Fibroblast of skin of back (primary cell): Measurements from ENCODE around the gene BCO2.

Experiments used
- DNase-seq: peaks from one replicate; pipeline ENCODE4 v3.0.0-alpha.2; 2013

The BCO2 gene

DNA sequence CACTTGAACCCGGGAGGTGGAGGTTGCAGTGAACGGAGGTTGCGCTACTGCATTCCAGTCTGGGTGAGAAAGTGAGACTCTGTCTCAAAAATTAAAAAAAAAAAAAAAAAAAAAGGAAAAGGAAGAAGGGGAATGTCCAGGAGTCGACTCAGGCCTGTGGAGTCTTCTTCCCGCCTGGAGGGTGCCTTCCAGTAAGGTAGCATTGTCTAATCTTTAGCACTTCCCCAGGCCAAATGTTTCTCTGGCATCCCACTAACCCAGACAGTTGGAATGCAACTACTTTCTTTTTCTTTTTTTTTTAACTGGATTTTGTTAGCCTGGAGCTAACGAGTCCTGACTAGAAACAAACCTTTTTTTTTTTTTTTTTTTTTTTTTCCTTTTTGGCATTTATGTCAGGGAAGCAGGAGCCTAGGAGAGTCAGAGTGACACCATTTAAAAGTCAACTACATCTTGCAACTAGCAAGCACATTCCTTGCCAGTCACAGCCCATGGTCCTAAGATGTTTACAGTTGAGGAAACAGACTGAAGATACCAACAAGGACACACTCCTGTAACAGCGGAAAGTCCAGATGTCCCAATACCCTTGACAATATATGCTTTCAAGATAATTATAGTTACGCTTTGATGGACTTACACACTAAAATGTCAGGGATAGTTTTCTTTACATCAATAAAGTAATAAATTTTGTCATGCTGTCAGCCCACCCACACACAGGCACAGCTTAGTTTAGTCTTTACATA is 74.7 kb downstream of the BCO2 start:
- no peak for DNase-seq

DNA sequence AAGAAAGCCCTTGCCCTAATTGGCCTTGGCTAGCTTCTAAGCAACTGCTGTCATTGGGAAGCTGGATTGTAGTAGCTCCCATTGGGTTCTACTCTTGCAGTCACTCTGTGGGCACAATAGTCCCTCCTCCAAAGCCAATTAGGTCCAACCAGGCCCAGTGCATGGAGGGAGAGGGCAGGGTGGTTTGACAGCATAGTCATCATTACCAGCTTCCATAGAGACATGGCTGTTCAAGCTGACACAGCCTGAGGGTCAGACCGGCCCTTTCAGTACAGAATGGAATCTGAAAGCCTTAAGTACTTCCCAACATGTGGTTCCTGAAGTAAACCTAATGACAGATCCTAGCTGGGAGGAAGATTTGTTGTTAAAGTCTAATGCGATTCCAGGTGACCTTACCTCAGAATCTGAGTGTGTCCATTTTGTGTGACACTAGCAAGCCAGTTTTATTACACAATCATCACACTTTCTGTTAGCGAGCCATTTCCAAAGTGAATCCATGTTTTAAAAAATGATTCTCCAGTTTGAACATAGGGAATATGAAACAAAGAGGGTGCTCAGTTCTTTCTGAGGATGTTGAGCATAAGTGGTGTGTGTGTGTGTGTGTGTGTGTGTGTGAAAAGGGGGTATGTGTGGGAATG is 78.4 kb downstream of the BCO2 start:
- DNase-seq, result no peak

DNA sequence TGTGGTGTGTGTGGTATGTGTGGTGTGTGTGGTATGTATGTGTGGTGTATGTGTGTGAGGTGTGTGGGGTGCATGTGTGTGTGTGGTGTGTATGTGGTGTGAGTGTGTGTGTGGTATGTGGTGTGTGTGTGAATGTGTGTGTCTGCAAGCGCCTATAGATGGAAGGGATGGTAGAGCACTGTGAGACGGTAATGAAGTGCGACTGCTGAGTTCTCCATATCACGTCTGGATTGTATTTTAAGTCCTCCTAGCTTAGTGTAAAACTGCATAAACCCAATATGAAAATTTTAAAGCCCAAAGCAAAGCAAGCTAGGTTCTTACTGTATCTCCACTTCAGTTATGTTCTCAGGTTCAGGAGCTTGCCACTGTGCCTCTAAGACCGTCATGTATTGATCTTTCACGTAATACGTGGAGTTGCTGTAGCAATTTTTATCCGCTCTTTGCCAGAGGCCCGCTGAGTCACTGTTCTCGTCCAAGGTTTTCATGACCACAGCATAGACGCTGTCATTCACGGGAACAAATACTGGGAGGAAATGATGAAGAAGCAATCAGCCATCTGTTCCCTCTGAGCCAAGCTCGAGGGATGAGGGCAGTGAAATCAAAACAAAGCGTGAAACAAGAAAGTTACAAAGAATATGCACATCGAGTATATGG is 79.9 kb downstream of the BCO2 start:
- peak; percentile 72 for DNase-seq

DNA sequence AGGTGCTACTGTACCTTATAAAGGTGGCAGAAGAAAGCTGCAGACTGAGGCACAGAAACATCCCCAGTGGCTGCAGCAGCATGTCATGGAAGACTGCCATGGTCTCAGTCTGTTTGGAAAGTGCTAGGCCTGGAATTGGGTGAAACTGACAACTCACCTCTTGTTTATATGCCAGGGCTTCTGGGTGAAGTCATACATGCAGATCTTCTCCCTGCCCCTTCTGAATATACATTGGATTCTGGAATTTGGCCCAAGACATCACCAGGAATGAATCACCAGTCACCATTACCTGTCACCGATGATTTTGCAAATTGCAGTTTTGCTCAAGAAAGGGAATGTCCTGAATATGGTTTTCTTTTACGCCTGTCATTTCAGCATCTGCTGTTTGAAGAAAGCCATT is 85.2 kb downstream of the BCO2 start, which contains the start of gene PLET1:
Gene PLET1, minus strand, starts transcription at position 371 of the 400 bp plus-strand sequence. Its CDS starts 271 bp downstream, at position 100.
- DNase-seq, result no peak

DNA sequence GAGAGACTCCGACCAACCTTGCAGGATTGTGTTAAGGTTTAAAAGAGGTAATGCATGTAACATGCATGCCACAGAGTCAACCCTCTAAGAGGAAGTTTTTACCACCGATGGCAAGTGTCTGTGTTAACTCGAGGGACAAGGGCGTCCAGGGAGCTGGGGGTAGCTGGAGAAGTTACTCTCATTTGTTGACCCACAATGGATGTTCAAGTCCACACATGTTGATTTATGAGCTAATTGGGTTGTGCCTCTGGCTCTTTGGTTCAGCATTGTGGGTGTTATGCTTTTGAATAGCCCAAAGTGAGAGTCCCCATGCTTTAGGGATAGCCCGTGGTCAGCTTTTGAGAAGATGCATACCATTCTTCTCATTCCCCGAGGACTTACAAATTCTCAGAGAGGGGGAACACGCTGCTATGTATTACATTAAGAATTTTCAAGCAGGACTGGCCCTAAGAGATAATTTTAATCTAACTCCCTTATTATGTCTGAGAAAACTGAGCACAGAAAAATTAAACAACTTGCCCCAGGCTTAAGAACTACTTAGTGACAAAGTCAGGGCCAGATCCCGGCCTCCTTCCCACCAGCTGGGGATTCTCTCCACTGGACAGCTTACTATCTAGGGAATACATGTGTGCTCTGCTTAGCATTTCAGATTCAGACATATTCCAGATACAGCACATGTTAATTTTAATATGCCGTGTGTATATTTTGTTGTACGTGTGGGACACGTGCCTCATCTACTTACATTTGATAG is 90.5 kb downstream of the BCO2 start:
- peak; percentile 65 for DNase-seq

DNA sequence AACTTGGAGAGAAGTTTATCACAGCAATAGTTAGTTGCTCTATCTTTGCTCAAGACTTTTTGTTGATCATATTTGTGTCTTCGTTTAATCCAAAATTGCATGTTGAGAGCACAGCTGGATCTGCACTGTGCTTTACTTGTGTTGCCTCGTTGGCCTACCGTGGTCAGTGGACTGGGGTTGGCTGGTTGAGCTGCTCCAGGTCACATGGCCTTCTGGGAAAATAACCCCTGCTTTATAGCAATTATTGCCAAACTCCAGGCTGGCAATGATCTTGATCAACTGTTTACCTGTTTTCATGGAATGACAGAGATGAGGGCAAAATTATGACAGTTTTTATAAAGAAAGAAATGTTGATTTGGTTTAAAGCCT is 91.1 kb downstream of the BCO2 start:
- DNase-seq, result no peak

DNA sequence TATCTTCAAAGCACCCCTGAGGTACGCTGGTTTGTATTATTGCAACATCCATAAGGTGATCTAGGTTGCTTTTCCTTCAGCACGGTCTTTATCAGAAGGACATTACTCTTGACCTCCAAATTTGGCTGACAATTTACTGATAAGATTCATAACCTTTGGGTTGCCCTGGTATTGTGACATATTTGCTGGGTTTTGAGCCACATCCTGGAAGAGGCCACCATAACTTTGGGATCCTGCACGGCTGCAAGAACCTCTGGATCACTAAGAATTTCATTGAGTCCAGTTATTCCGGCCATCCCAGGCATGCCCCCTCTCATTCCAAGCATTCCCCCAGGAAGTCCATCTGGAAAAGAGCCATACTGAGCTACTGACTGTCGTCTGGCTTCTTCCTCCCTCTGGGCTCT is 91.9 kb downstream of the BCO2 start:
- peak; percentile 45 for DNase-seq

DNA sequence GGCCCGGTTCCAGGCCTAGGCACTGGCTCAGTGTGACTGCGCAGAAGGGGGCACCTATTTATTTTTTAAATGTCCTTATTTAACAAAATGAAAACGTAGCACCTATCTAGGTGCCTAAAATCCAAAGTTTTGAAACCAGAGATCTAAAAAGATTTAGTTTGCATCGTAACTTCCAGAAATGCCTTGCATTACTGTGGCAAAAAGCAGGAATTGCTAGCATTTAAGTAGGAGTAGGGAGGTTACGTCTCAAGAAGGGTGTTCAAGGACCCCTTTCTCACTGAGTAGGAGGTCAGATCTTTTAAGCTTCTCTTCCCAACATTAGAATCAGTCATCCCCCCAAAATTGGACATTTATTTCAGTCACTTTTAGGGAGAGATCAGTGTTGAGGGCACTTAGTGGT is 93.1 kb downstream of the BCO2 start:
- DNase-seq, result no peak
